H1 (cell line): ENCODE measurements around the gene TRPM1. TPM values are rescaled to one million over a fixed set of nuclear protein-coding genes. Genes with fewer than 3 reads are reported as not detected.

Experiments used
- CTCF ChIA-PET: fragments of 300-600 bp; sonication (Branson Sonifier 250); formaldehyde crosslinking; loops from one replicate; lab custom pipeline; 2021; ENCODE audit not compliant: partially characterized antibody; lab: Charles Lee
- POLR2A ChIA-PET: fragments of 300-600 bp; sonication (Branson Sonifier 250); formaldehyde crosslinking; loops from one replicate; lab custom pipeline; 2021; ENCODE audit warnings: inconsistent platforms; ENCODE audit not compliant: partially characterized antibody; lab: Charles Lee
- DNase-seq, 2 experiments: peaks; one replicate each; pipeline versions ENCODE4 v3.0.0 to v3.0.0-alpha.2; 2010 to 2022; ENCODE audit warnings: low spot score in 2 of 2, low read depth in 1 of 2, mixed read lengths in 1 of 2
- FAIRE-seq: peaks from 2 replicates; lab custom pipeline; 2011; peaks lifted over from hg19 to GRCh38; lab: Jason Lieb, UNC
- H2AFZ ChIP-seq: 2 replicates; pipeline ENCODE4 v1.8.1; 2012; ENCODE audit warnings: low read length, inconsistent platforms
- H2AK5ac ChIP-seq: 2 replicates; pipeline ENCODE4 v1.6.1; 2013; ENCODE audit warnings: low read depth, low read length
- H2BK120ac ChIP-seq: replicated peaks from 2 replicates; pipeline ENCODE3; 2013; ENCODE audit warnings: low read depth, low read length, inconsistent platforms
- H2BK12ac ChIP-seq: 2 replicates; pipeline ENCODE4 v1.6.1; 2013; ENCODE audit warnings: low read depth, low read length
- H2BK15ac ChIP-seq: 2 replicates; pipeline ENCODE4 v1.6.1; 2013; ENCODE audit warnings: low read length
- H2BK20ac ChIP-seq: 2 replicates; pipeline ENCODE4 v1.6.1; 2013; ENCODE audit warnings: low read length
- H2BK5ac ChIP-seq: 2 replicates; pipeline ENCODE4 v1.6.1; 2013; ENCODE audit warnings: low read depth, low read length
- H3K14ac ChIP-seq: 2 replicates; pipeline ENCODE4 v1.6.1; 2013; ENCODE audit warnings: inconsistent platforms; ENCODE audit not compliant: insufficient read length
- H3K18ac ChIP-seq: 2 replicates; pipeline ENCODE4 v1.6.1; 2013; ENCODE audit warnings: low read length; ENCODE audit errors: extremely low read depth
- H3K23ac ChIP-seq: 2 replicates; pipeline ENCODE4 v1.6.1; 2013; ENCODE audit warnings: inconsistent platforms; ENCODE audit not compliant: insufficient read length
- H3K23me2 ChIP-seq: 2 replicates; pipeline ENCODE4 v1.6.1; 2013; ENCODE audit warnings: low read depth, low read length
- H3K27ac ChIP-seq: 2 replicates; pipeline ENCODE4 v1.6.1; 2011; ENCODE audit warnings: low read depth, low read length, inconsistent platforms
- H3K27me3 ChIP-seq, 4 experiments: replicated peaks in 1 of 4; 1 replicate in 1 of 4; 2 replicates in 3 of 4; pipeline versions ENCODE4 v1.6.1 to v1.8.1; 2011 to 2013; ENCODE audit warnings: low read length in 3 of 4, mild to moderate bottlenecking in 3 of 4, inconsistent platforms in 2 of 4, mixed read lengths in 2 of 4, moderate library complexity in 1 of 4; ENCODE audit not compliant: control insufficient read depth in 3 of 4, insufficient read depth in 3 of 4; ENCODE audit errors: extremely low read depth in 1 of 4
- H3K36me3 ChIP-seq, 4 experiments: 2 replicates each; pipeline versions ENCODE4 v1.6.1 to v1.8.1; 2011 to 2013; ENCODE audit warnings: mild to moderate bottlenecking in 4 of 4, low read length in 3 of 4, moderate library complexity in 2 of 4, control low read depth in 1 of 4, inconsistent platforms in 1 of 4; ENCODE audit not compliant: insufficient read depth in 4 of 4, control insufficient read depth in 2 of 4
- H3K4ac ChIP-seq: replicated peaks from 2 replicates; pipeline ENCODE3; 2013; ENCODE audit warnings: low read length, low read depth, mixed read lengths, inconsistent platforms; ENCODE audit not compliant: insufficient read length
- H3K4me1 ChIP-seq, 4 experiments: replicated peaks in 1 of 4; 1 replicate in 1 of 4; 2 replicates in 3 of 4; pipeline versions ENCODE4 v1.6.1 to v1.8.1; 2011 to 2013; ENCODE audit warnings: low read length in 3 of 4, inconsistent platforms in 2 of 4, mixed read lengths in 1 of 4; ENCODE audit not compliant: insufficient read depth in 4 of 4, control insufficient read depth in 3 of 4
- H3K4me2 ChIP-seq, 2 experiments: 2 replicates each; pipeline versions ENCODE4 v1.6.1 to v1.8.1; 2011 to 2013; ENCODE audit warnings: low read depth in 2 of 2, low read length in 2 of 2, control low read depth in 1 of 2, inconsistent platforms in 1 of 2, mild to moderate bottlenecking in 1 of 2; ENCODE audit not compliant: insufficient read depth in 1 of 2
- H3K4me3 ChIP-seq, 4 experiments: fragments of 200-600, 300-600 bp in 1 of 4; sonication (generic), shearing (Covaris generic), sonication (Bioruptor Twin) in 1 of 4; 2 replicates each; pipeline versions ENCODE4 v1.5.1 to v1.8.1; 2011 to 2016; ENCODE audit warnings: low read length in 4 of 4, low read depth in 3 of 4, control low read depth in 2 of 4, inconsistent platforms in 2 of 4, mild to moderate bottlenecking in 2 of 4, mixed read lengths in 1 of 4, moderate library complexity in 1 of 4; ENCODE audit not compliant: insufficient read depth in 2 of 4; ENCODE audit errors: extremely low read depth in 1 of 4
- H3K56ac ChIP-seq: replicated peaks from 2 replicates; pipeline ENCODE3; 2013; ENCODE audit warnings: low read depth, mild to moderate bottlenecking, mixed read lengths, low read length, inconsistent platforms; ENCODE audit not compliant: insufficient read length
- H3K79me1 ChIP-seq: 2 replicates; pipeline ENCODE4 v1.6.1; 2013; ENCODE audit warnings: low read depth, low read length, control low read depth
- H3K79me2 ChIP-seq, 2 experiments: 2 replicates each; pipeline versions ENCODE4 v1.6.1 to v1.8.1; 2012 to 2013; ENCODE audit warnings: low read length in 2 of 2, mild to moderate bottlenecking in 2 of 2, inconsistent platforms in 1 of 2; ENCODE audit not compliant: insufficient read depth in 2 of 2, control insufficient read depth in 1 of 2
- H3K9ac ChIP-seq, 4 experiments: replicated peaks in 1 of 4; 1 replicate in 1 of 4; 2 replicates in 3 of 4; pipeline versions ENCODE4 v1.6.1 to v1.8.1; 2011 to 2013; ENCODE audit warnings: low read depth in 3 of 4, low read length in 3 of 4, control low read depth in 2 of 4, mild to moderate bottlenecking in 2 of 4, moderate library complexity in 2 of 4, inconsistent platforms in 1 of 4; ENCODE audit errors: extremely low read depth in 1 of 4
- H3K9me3 ChIP-seq, 2 experiments: 2 replicates each; pipeline versions ENCODE4 v1.6.1 to v1.8.1; 2012 to 2013; ENCODE audit warnings: mild to moderate bottlenecking in 2 of 2, moderate library complexity in 2 of 2, control low read depth in 1 of 2, inconsistent platforms in 1 of 2, low read depth in 1 of 2, low read length in 1 of 2, mixed read lengths in 1 of 2; ENCODE audit not compliant: insufficient read depth in 2 of 2
- H4K20me1 ChIP-seq, 2 experiments: replicated peaks in 1 of 2; 2 replicates each; pipeline versions ENCODE3 to v1.8.1; 2011 to 2013; ENCODE audit warnings: inconsistent platforms in 2 of 2, low read length in 2 of 2, mild to moderate bottlenecking in 1 of 2; ENCODE audit not compliant: insufficient read depth in 2 of 2, control insufficient read depth in 1 of 2
- H4K5ac ChIP-seq: 2 replicates; pipeline ENCODE4 v1.6.1; 2013; ENCODE audit warnings: low read length, low read depth, mixed read lengths, inconsistent platforms; ENCODE audit not compliant: insufficient read length
- H4K8ac ChIP-seq: 2 replicates; pipeline ENCODE4 v1.8.0; 2013; ENCODE audit warnings: mild to moderate bottlenecking, moderate library complexity, low read length, inconsistent platforms; ENCODE audit not compliant: insufficient read depth; ENCODE audit errors: extremely low read depth
- H4K91ac ChIP-seq: replicated peaks from 2 replicates; pipeline ENCODE3; 2013; ENCODE audit warnings: low read length, mixed read lengths, inconsistent platforms; ENCODE audit not compliant: insufficient read length
- ASH2L ChIP-seq: fragments of 200-600, 300-600 bp; sonication (generic); IDR thresholded peaks from one replicate; pipeline ENCODE4 v1.7.1; 2017; ENCODE audit warnings: low read length
- BACH1 ChIP-seq: IDR thresholded peaks from 2 replicates; pipeline ENCODE4 v1.6.1; 2012; ENCODE audit warnings: low read length, improper control_type of control experiment
- BCL11A ChIP-seq, 2 experiments: IDR thresholded peaks; one replicate each; pipeline ENCODE4 v1.6.1; 2011; ENCODE audit warnings: low read depth in 2 of 2, low read length in 2 of 2, mild to moderate bottlenecking in 2 of 2
- BRCA1 ChIP-seq: IDR thresholded peaks from 2 replicates; pipeline ENCODE4 v1.6.1; 2012; ENCODE audit warnings: low read depth, low read length, improper control_type of control experiment
- CBX5 ChIP-seq: fragments of 300-800, 300-1000 bp; sonication (generic); IDR thresholded peaks from 2 replicates; pipeline ENCODE4 v1.7.1; 2016; ENCODE audit warnings: antibody characterized with exemption, low read length, low read depth
- CBX8 ChIP-seq: fragments of 300-800, 300-1000 bp; sonication (generic); IDR thresholded peaks from 2 replicates; pipeline ENCODE4 v1.7.1; 2016; ENCODE audit warnings: low read depth, low read length, borderline replicate concordance
- CEBPB ChIP-seq: IDR thresholded peaks from 2 replicates; pipeline ENCODE4 v1.6.1; 2012; ENCODE audit warnings: low read depth, low read length
- HDAC6 ChIP-seq: IDR thresholded peaks from one replicate; pipeline ENCODE4 v1.7.1; 2012; ENCODE audit warnings: low read depth, mild to moderate bottlenecking, inconsistent platforms, low read length, moderate library complexity
- JUN ChIP-seq: IDR thresholded peaks from 2 replicates; pipeline ENCODE4 v1.6.1; 2011; ENCODE audit warnings: low read depth, mild to moderate bottlenecking, improper control_type of control experiment, low read length
- NANOG ChIP-seq: IDR thresholded peaks from 2 replicates; pipeline ENCODE4 v1.6.1; 2011; ENCODE audit warnings: low read length, low read depth, mild to moderate bottlenecking, inconsistent platforms; ENCODE audit not compliant: insufficient read depth, poor library complexity, severe bottlenecking
- RFX5 ChIP-seq: IDR thresholded peaks from 2 replicates; pipeline ENCODE4 v1.6.1; 2011; ENCODE audit warnings: low read depth, low read length, improper control_type of control experiment, borderline replicate concordance
- RXRA ChIP-seq: IDR thresholded peaks from 2 replicates; pipeline ENCODE4 v1.6.1; 2011; ENCODE audit warnings: low read depth, mild to moderate bottlenecking, low read length, moderate library complexity; ENCODE audit not compliant: insufficient read depth
- SP2 ChIP-seq: IDR thresholded peaks from 2 replicates; pipeline ENCODE4 v1.6.1; 2012; ENCODE audit warnings: mild to moderate bottlenecking, low read length, inconsistent platforms
- TAF1 ChIP-seq: IDR thresholded peaks from 2 replicates; pipeline ENCODE4 v1.6.1; 2011; ENCODE audit warnings: mild to moderate bottlenecking, low read depth, low read length
- YY1 ChIP-seq: IDR thresholded peaks from 2 replicates; pipeline ENCODE4 v1.6.1; 2011; ENCODE audit warnings: low read depth, mild to moderate bottlenecking, low read length
- ZNF274 ChIP-seq: IDR thresholded peaks from 2 replicates; pipeline ENCODE4 v1.7.0; 2012; ENCODE audit warnings: low read length, borderline replicate concordance; ENCODE audit errors: extremely low read depth
- WGBS, 2 experiments: shearing (Covaris generic) in 1 of 2; methylation state at CpG; one replicate each; pipeline versions ENCODE4 v1.1.6 to v1.1.7; 2013 to 2015; ENCODE audit warnings: low lambda C conversion rate in 2 of 2, mixed read lengths in 2 of 2, inconsistent platforms in 1 of 2, low coverage in 1 of 2, missing lambda C conversion rate in 1 of 2; ENCODE audit not compliant: insufficient replicate concordance in 2 of 2, insufficient coverage in 1 of 2, insufficient read length in 1 of 2; ENCODE audit errors: extremely low coverage in 1 of 2, missing lambda C conversion rate in 1 of 2; 5-methylcytosine and 5-hydroxymethylcytosine counted together
- polyA plus RNA-seq, 7 experiments: library from polyadenylated mRNA; depleted of rRNA in 3 of 7; stranded (reverse) in 5 of 7; unstranded in 2 of 7; fragments of >200 nt in 5 of 7; fragments of 200-250 nt in 2 of 7; gene quantifications; 1 replicate in 5 of 7; 2 replicates in 1 of 7; 4 replicates in 1 of 7; pipeline versions ENCODE4 v1.2.1 to v1.2.3, GENCODE V29; 2011 to 2013; ENCODE audit warnings: missing spikeins in 2 of 7, mixed read lengths in 2 of 7
- total RNA-seq: library from RNA; stranded (reverse); fragmentation: NEBNext Ultra II Directional; extraction: Animal tissue kit (Norgen Biotek cat#: 25700); gene quantifications from 2 replicates; pipeline ENCODE4 v1.2.1, GENCODE V29; 2021

The TRPM1 gene
- total and polyA plus RNA-seq, 2 of the 8 experiments (the other 6 are each of a cell fraction or from before 2014, with no cell fraction given) = 0.05 TPM; not detected in 1

DNA sequence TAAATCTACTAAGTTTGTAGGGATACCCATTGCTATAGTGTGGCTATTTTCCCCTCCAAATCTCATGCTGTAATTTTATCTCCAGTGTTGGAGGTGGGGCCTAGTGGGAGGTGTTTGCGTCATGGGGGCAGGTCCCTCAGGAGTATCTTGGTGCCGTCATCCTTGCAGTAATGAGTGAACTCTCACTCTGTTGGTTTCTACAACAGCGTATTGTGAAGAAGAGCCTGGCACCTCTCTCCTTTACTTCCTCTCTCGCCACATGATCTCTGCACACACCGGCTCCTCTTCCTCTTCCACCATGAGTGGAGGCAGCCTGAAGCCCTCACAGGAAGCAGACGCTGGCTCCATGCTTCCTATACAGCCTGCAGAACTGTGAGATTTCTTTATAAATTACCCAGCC lies 34.0 kb upstream of the TRPM1 start:
- no peak for FAIRE-seq
- Histone ChIP-seq H2BK20ac (no peak overlapping the region), H3K36me3 (no peaks in the 10 kb centered on the region), H3K27me3 (no peaks in the 10 kb centered on the region), H3K27ac (no peak overlapping the region), H3K4ac (no peak overlapping the region), H4K8ac (no peak overlapping the region), H3K4me3 (no peak overlapping the region), H3K4me2 (no peak overlapping the region), H3K9ac (no peak overlapping the region), H3K79me1 (no peaks in the 10 kb centered on the region), H3K9me3 (peaks cover 7 to 10% of the 10 kb centered on the region in 2 experiments), H3K4me1 (peaks cover 2 to 9% (median 6%) of the 10 kb centered on the region in 4 experiments; a peak in 5 of 7 replicates), H3K23me2 (no peaks in the 10 kb centered on the region), H3K79me2 (no peaks in the 10 kb centered on the region), H2AK5ac (no peak overlapping the region), H4K91ac (no peak overlapping the region), H2BK15ac (no peak overlapping the region), H2BK5ac (no peak overlapping the region), H2BK120ac (peak overlapping the region; percentile 41), H4K20me1 (no peaks in the 10 kb centered on the region), H3K56ac (no peak overlapping the region), H4K5ac (no peak overlapping the region), H3K23ac (no peak overlapping the region), H3K14ac (no peak overlapping the region), H3K18ac (no peak overlapping the region; the same call in 1 of the 2 replicates), H2BK12ac (no peak overlapping the region), H2AFZ (no peak overlapping the region)
- ChIA-PET CTCF (interaction anchor here (0.6 to 3.4 kb wide), 4 partner anchors 8 to 295 kb away, joined by 3 to 23 read pairs (median 4); no protein-coding TSS in a partner anchor), POLR2A (no interaction called here)
- WGBS, 2 experiments = 84% methylated on average over 6 of the region's 6 CpGs; no CpG with 5 or more reads in 1 of the 2 experiments
- no peak for DNase-seq
- no peak for TF ChIP-seq YY1
- no peak for TF ChIP-seq CBX5
- TF ChIP-seq CEBPB = no peak
- TF ChIP-seq RFX5 = no peak
- TF ChIP-seq BCL11A (IDR thresholded peaks at IDR 0.05; ENCODE audit: low read depth in 2 of 2, low read length in 2 of 2) = no peak
- no peak for TF ChIP-seq SP2
- TF ChIP-seq CBX8 = no peak
- no peak for TF ChIP-seq BACH1
- no peak for TF ChIP-seq JUN
- no peak for TF ChIP-seq NANOG
- no peak for TF ChIP-seq TAF1
- TF ChIP-seq HDAC6 = no peak
- no peak for TF ChIP-seq BRCA1
- TF ChIP-seq ASH2L = no peak
- TF ChIP-seq ZNF274 = no peak
- TF ChIP-seq RXRA = no peak
